HEK293T (cell line): ENCODE data around the gene SLC41A3.
"Not testable (repeated sequence)": the region's sequence is repeated elsewhere in the genome, so short reads cannot be mapped to it uniquely, and the experiment has no call there.

Experiments
- BHLHE40 ChIP-seq: fragments of 450-650 bp; IDR thresholded peaks from 2 replicates; pipeline ENCODE4 v1.6.1; 2016; ENCODE audit warnings: mild to moderate bottlenecking, moderate library complexity, borderline replicate concordance
- FOXK2 ChIP-seq: fragments of 450-650 bp; IDR thresholded peaks from 2 replicates; pipeline ENCODE4 v1.6.1; 2016; ENCODE audit warnings: mild to moderate bottlenecking

GRCh38 chr3:125977104-125977503 lies 106.8 kb downstream of the SLC41A3 start:
- not testable (repeated sequence) for TF ChIP-seq FOXK2, BHLHE40
